WTC11 (cell line): Measurements from ENCODE around the gene HIP1R. TPM values are rescaled to one million over a fixed set of nuclear protein-coding genes. Genes with fewer than 3 reads are reported as not detected.

Source experiments
- ATAC-seq: fragments of 200-7000 bp; cut with Tn5 transposase; 2 replicates; pipeline ENCODE4 v1.10.0; 2021; ENCODE audit warnings: mild to moderate bottlenecking, moderate library complexity
- CTCF ChIA-PET: fragments of 300-600 bp; sonication (Branson Sonifier 250); formaldehyde crosslinking; loops from one replicate; lab custom pipeline; 2021; ENCODE audit warnings: antibody characterized with exemption; lab: Charles Lee
- POLR2A ChIA-PET: fragments of 350-600 bp; sonication (Branson Sonifier 250); formaldehyde crosslinking; loops from one replicate; lab custom pipeline; 2021; ENCODE audit warnings: antibody characterized with exemption; lab: Charles Lee
- DNase-seq: peaks from one replicate; pipeline ENCODE4 v3.0.0; 2021; ENCODE audit warnings: low spot score
- H3K27ac Mint-ChIP-seq: 2 replicates; pipeline ENCODE4 v1.8.0; 2021; ENCODE audit warnings: mixed read lengths
- H3K27me3 Mint-ChIP-seq: 2 replicates; pipeline ENCODE4 v1.8.0; 2021; ENCODE audit warnings: low read depth, mild to moderate bottlenecking, moderate library complexity, mixed read lengths
- H3K36me3 Mint-ChIP-seq: 2 replicates; pipeline ENCODE4 v1.8.0; 2021; ENCODE audit warnings: mixed read lengths
- H3K4me1 Mint-ChIP-seq: 2 replicates; pipeline ENCODE4 v1.8.0; 2022; ENCODE audit warnings: mixed read lengths
- H3K4me3 Mint-ChIP-seq: 2 replicates; pipeline ENCODE4 v1.8.0; 2021; ENCODE audit warnings: mild to moderate bottlenecking, moderate library complexity, mixed read lengths
- H3K9me3 Mint-ChIP-seq: 2 replicates; pipeline ENCODE4 v1.8.0; 2021; ENCODE audit warnings: mixed read lengths
- ATF1 ChIP-seq: sonication (generic); formaldehyde crosslinking; IDR thresholded peaks from 2 replicates; pipeline ENCODE4 v1.8.1; 2023; ENCODE audit warnings: mild to moderate bottlenecking, moderate library complexity, missing genetic modification reagents
- EMX1 ChIP-seq: fragments of 250-450 bp; sonication (Bioruptor Pico); IDR thresholded peaks from 2 replicates; pipeline ENCODE4 v1.8.0; 2021; ENCODE audit warnings: mild to moderate bottlenecking
- GRHL2 ChIP-seq: fragments of 250-450 bp; sonication (Bioruptor Pico); IDR thresholded peaks from 2 replicates; pipeline ENCODE4 v1.8.0; 2022; ENCODE audit warnings: mild to moderate bottlenecking, moderate library complexity; ENCODE audit not compliant: insufficient replicate concordance, severe bottlenecking
- JUN ChIP-seq: sonication (generic); formaldehyde crosslinking; IDR thresholded peaks from 2 replicates; pipeline ENCODE4 v1.8.0; 2023; ENCODE audit warnings: mild to moderate bottlenecking, missing genetic modification reagents
- KAT7 ChIP-seq: sonication (generic); formaldehyde crosslinking; IDR thresholded peaks from 2 replicates; pipeline ENCODE4 v1.8.1; 2023; ENCODE audit warnings: missing genetic modification reagents, mild to moderate bottlenecking, borderline replicate concordance
- NFYB ChIP-seq: sonication (generic); formaldehyde crosslinking; conservative IDR thresholded peaks from 2 replicates; pipeline ENCODE4 v1.8.0; 2022; ENCODE audit warnings: low read depth, missing genetic modification reagents
- NR1H2 ChIP-seq: sonication (generic); formaldehyde crosslinking; IDR thresholded peaks from 2 replicates; pipeline ENCODE4 v1.9.0; 2021; ENCODE audit warnings: mild to moderate bottlenecking, moderate library complexity, missing genetic modification reagents
- PREB ChIP-seq: sonication (generic); formaldehyde crosslinking; IDR thresholded peaks from 2 replicates; pipeline ENCODE4 v1.8.1; 2022; ENCODE audit warnings: mild to moderate bottlenecking, missing genetic modification reagents, moderate library complexity, borderline replicate concordance
- TCF7 ChIP-seq: sonication (generic); formaldehyde crosslinking; IDR thresholded peaks from 2 replicates; pipeline ENCODE4 v1.8.0; 2022; ENCODE audit warnings: mild to moderate bottlenecking, low read depth, missing genetic modification reagents, moderate library complexity
- ZNF121 ChIP-seq: sonication (generic); formaldehyde crosslinking; IDR thresholded peaks from 2 replicates; pipeline ENCODE4 v1.8.0; 2023; ENCODE audit warnings: missing genetic modification reagents
- ZNF396 ChIP-seq: fragments of 250-450 bp; sonication (Bioruptor Pico); IDR thresholded peaks from 2 replicates; pipeline ENCODE4 v1.8.0; 2021; ENCODE audit warnings: mild to moderate bottlenecking, moderate library complexity, borderline replicate concordance
- ZNF532 ChIP-seq: fragments of 250-450 bp; sonication (Bioruptor Pico); IDR thresholded peaks from 2 replicates; pipeline ENCODE4 v1.9.0; 2021; ENCODE audit warnings: mild to moderate bottlenecking, borderline replicate concordance
- total RNA-seq: library from RNA; stranded (reverse); gene quantifications from 3 replicates; pipeline ENCODE4 v1.2.3, GENCODE V29; 2021
- TF ChIP-seq, protein P1 (sequence below): sonication (generic); formaldehyde crosslinking; IDR thresholded peaks from 2 replicates; pipeline ENCODE4 v1.8.0; 2023; ENCODE audit warnings: missing genetic modification reagents
- TF ChIP-seq, protein P2 (sequence below): fragments of 250-450 bp; sonication (Bioruptor Pico); IDR thresholded peaks from 2 replicates; pipeline ENCODE4 v2.1.2; 2022; ENCODE audit warnings: mild to moderate bottlenecking, moderate library complexity
- TF ChIP-seq, protein P3 (sequence below): fragments of 250-450 bp; sonication (Bioruptor Pico); IDR thresholded peaks from 2 replicates; pipeline ENCODE4 v1.9.0; 2021; ENCODE audit warnings: mild to moderate bottlenecking
- TF ChIP-seq, protein P4 (sequence below): sonication (generic); formaldehyde crosslinking; IDR thresholded peaks from 2 replicates; pipeline ENCODE4 v1.8.0; 2022; ENCODE audit warnings: mild to moderate bottlenecking, missing genetic modification reagents
- TF ChIP-seq, protein P5 (sequence below): sonication (generic); formaldehyde crosslinking; IDR thresholded peaks from 2 replicates; pipeline ENCODE4 v1.8.0; 2022; ENCODE audit warnings: mild to moderate bottlenecking, missing genetic modification reagents
- TF ChIP-seq, protein P6 (sequence below): sonication (generic); formaldehyde crosslinking; IDR thresholded peaks from 2 replicates; pipeline ENCODE4 v1.8.1; 2023; ENCODE audit warnings: mild to moderate bottlenecking, missing genetic modification reagents, moderate library complexity
- TF ChIP-seq, protein P7 (sequence below): sonication (generic); formaldehyde crosslinking; IDR thresholded peaks from 2 replicates; pipeline ENCODE4 v1.8.0; 2023; ENCODE audit warnings: mild to moderate bottlenecking, missing genetic modification reagents
- TF ChIP-seq, protein P8 (sequence below): sonication (generic); formaldehyde crosslinking; IDR thresholded peaks from 2 replicates; pipeline ENCODE4 v1.8.1; 2023; ENCODE audit warnings: mild to moderate bottlenecking, missing genetic modification reagents, moderate library complexity

HIP1R gene
- total RNA-seq, 1 experiment from 2014 or later = 45.2 TPM

DNA sequence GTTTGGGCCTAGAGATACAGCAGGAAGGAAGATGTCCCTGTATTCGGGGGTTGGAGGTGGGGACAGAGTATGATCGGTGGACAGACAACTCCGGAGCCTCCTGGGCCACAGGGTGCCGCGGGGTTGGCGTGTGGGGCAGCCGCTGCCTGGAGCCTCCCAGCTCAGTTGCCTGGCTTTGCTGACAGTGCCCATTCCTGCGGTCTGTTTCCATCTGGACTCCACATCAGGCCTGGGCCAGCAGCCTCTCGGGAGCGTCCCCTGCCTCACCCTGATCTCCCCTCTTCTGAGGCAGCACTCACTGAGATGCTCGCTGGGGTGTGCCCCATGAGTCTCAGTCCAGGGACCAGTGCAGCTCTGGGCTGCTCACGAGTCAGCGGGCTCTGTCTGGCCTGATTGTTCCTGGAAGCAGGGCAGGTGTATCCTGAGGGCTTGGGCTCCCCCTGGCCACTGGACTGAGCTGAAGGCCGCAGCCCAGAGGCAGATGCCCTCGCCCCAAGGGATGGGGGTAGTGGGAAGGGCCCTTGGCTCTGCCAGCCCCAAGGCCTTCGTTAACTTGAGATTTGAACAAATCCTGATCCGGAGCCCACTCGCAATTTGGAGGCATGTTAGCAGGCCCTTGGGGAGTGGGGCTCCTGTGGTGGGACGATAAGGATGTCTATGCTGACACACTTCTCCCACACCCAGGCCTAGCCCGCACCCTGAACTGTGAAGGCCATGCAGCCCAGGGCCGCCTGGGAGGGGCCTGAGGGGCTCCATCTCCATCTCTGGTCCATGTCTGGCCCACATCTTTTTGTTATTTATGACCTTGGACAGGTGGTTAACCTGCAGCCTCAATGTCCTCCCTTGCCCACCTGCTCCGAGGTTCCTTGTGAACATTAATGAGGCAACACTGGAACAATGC lies 7.5 kb downstream of the HIP1R start:
- no peak for DNase-seq
- ATAC-seq = no peak
- CTCF ChIA-PET = interaction anchor here (1.0 to 4.2 kb wide), 5 partner anchors 18 to 48 kb away, joined by 3 to 19 read pairs (median 8); no protein-coding TSS in a partner anchor
- Mint-ChIP-seq H3K36me3 (peaks cover 3% of the 10 kb centered on the region; the same call in 1 of the 2 replicates), H3K4me3 (no peak overlapping the region)
- TF ChIP-seq, protein P1, sequence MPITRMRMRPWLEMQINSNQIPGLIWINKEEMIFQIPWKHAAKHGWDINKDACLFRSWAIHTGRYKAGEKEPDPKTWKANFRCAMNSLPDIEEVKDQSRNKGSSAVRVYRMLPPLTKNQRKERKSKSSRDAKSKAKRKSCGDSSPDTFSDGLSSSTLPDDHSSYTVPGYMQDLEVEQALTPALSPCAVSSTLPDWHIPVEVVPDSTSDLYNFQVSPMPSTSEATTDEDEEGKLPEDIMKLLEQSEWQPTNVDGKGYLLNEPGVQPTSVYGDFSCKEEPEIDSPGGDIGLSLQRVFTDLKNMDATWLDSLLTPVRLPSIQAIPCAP (CRISPR knock-in tag) = no peak
- TF ChIP-seq, protein P2, sequence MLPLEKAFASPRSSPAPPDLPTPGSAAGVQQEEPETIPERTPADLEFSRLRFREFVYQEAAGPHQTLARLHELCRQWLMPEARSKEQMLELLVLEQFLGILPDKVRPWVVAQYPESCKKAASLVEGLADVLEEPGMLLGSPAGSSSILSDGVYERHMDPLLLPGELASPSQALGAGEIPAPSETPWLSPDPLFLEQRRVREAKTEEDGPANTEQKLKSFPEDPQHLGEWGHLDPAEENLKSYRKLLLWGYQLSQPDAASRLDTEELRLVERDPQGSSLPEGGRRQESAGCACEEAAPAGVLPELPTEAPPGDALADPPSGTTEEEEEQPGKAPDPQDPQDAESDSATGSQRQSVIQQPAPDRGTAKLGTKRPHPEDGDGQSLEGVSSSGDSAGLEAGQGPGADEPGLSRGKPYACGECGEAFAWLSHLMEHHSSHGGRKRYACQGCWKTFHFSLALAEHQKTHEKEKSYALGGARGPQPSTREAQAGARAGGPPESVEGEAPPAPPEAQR = no peak
- TF ChIP-seq, protein P3, sequence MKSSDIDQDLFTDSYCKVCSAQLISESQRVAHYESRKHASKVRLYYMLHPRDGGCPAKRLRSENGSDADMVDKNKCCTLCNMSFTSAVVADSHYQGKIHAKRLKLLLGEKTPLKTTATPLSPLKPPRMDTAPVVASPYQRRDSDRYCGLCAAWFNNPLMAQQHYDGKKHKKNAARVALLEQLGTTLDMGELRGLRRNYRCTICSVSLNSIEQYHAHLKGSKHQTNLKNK (CRISPR knock-in tag) = no peak
- TF ChIP-seq, protein P4, sequence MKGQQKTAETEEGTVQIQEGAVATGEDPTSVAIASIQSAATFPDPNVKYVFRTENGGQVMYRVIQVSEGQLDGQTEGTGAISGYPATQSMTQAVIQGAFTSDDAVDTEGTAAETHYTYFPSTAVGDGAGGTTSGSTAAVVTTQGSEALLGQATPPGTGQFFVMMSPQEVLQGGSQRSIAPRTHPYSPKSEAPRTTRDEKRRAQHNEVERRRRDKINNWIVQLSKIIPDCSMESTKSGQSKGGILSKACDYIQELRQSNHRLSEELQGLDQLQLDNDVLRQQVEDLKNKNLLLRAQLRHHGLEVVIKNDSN (CRISPR knock-in tag) = no peak
- TF ChIP-seq PREB (CRISPR knock-in tag) (no peak), ZNF121 (CRISPR knock-in tag) (no peak), KAT7 (no peak), ZNF396 (CRISPR knock-in tag) (no peak), NFYB (no peak), ZNF532 (CRISPR knock-in tag) (no peak), ATF1 (CRISPR knock-in tag) (no peak), EMX1 (CRISPR knock-in tag) (no peak), TCF7 (CRISPR knock-in tag) (no peak), GRHL2 (no peak), NR1H2 (CRISPR knock-in tag) (no peak), JUN (CRISPR knock-in tag) (no peak)
- TF ChIP-seq, protein P5, sequence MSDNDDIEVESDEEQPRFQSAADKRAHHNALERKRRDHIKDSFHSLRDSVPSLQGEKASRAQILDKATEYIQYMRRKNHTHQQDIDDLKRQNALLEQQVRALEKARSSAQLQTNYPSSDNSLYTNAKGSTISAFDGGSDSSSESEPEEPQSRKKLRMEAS (CRISPR knock-in tag) = no peak
- TF ChIP-seq, protein P6, sequence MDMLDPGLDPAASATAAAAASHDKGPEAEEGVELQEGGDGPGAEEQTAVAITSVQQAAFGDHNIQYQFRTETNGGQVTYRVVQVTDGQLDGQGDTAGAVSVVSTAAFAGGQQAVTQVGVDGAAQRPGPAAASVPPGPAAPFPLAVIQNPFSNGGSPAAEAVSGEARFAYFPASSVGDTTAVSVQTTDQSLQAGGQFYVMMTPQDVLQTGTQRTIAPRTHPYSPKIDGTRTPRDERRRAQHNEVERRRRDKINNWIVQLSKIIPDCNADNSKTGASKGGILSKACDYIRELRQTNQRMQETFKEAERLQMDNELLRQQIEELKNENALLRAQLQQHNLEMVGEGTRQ (CRISPR knock-in tag) = no peak
- TF ChIP-seq, protein P7, sequence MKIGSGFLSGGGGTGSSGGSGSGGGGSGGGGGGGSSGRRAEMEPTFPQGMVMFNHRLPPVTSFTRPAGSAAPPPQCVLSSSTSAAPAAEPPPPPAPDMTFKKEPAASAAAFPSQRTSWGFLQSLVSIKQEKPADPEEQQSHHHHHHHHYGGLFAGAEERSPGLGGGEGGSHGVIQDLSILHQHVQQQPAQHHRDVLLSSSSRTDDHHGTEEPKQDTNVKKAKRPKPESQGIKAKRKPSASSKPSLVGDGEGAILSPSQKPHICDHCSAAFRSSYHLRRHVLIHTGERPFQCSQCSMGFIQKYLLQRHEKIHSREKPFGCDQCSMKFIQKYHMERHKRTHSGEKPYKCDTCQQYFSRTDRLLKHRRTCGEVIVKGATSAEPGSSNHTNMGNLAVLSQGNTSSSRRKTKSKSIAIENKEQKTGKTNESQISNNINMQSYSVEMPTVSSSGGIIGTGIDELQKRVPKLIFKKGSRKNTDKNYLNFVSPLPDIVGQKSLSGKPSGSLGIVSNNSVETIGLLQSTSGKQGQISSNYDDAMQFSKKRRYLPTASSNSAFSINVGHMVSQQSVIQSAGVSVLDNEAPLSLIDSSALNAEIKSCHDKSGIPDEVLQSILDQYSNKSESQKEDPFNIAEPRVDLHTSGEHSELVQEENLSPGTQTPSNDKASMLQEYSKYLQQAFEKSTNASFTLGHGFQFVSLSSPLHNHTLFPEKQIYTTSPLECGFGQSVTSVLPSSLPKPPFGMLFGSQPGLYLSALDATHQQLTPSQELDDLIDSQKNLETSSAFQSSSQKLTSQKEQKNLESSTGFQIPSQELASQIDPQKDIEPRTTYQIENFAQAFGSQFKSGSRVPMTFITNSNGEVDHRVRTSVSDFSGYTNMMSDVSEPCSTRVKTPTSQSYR = no peak
- TF ChIP-seq, protein P8, sequence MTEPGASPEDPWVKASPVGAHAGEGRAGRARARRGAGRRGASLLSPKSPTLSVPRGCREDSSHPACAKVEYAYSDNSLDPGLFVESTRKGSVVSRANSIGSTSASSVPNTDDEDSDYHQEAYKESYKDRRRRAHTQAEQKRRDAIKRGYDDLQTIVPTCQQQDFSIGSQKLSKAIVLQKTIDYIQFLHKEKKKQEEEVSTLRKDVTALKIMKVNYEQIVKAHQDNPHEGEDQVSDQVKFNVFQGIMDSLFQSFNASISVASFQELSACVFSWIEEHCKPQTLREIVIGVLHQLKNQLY (CRISPR knock-in tag) = no peak
- TF ChIP-seq, all 79 proteins: peak for 0
- POLR2A ChIA-PET = interaction anchor here (0.9 kb wide), 1 partner anchor 22 kb away, joined by 3 read pairs; no protein-coding TSS in a partner anchor
- Mint-ChIP-seq H3K4me1 (peaks cover 25% of the 10 kb centered on the region), H3K27me3 (peaks cover 18% of the 10 kb centered on the region), H3K9me3 (no peaks in the 10 kb centered on the region; the same call in 1 of the 2 replicates), H3K27ac (peak overlapping the region; percentile 70)
